Transverse colon (tissue), 4 donors: ENCODE data around the gene CREB5. TPM values are rescaled to one million over a fixed set of nuclear protein-coding genes. Genes with fewer than 3 reads are reported as not detected.

ENCODE experiments used
- DNase-seq: peaks from one replicate; pipeline ENCODE4 v3.0.0-alpha.2; 2019
- H3K27ac ChIP-seq, 4 donors: fragments of 200-600 bp; sonication (generic); 2 replicates each; pipeline ENCODE4 v1.5.1; 2016 to 2018; ENCODE audit warnings: inconsistent platforms in 4 of 4
- H3K27me3 ChIP-seq: fragments of 200-600 bp; sonication (generic); 2 replicates; pipeline ENCODE4 v1.5.1; 2017; ENCODE audit warnings: inconsistent platforms
- H3K36me3 ChIP-seq, 4 donors: fragments of 200-600 bp; sonication (generic); 2 replicates each; pipeline ENCODE4 v1.5.1; 2017 to 2019; ENCODE audit warnings: inconsistent platforms in 4 of 4
- H3K4me1 ChIP-seq, 4 donors: fragments of 200-600 bp; sonication (generic); 2 replicates each; pipeline ENCODE4 v1.5.1; 2017 to 2020; ENCODE audit warnings: inconsistent platforms in 4 of 4
- H3K4me3 ChIP-seq, 4 donors: fragments of 200-600 bp; sonication (generic); 1 replicate in 1 of 4; 2 replicates in 3 of 4; pipeline versions ENCODE4 v1.5.1 to v1.6.1; 2017 to 2019; ENCODE audit warnings: inconsistent platforms in 4 of 4
- H3K9me3 ChIP-seq, 2 donors: fragments of 200-600 bp; sonication (generic); 2 replicates each; pipeline ENCODE4 v1.5.1; 2017 to 2019; ENCODE audit warnings: inconsistent platforms in 2 of 2
- EP300 ChIP-seq: sonication (generic); formaldehyde crosslinking; IDR thresholded peaks from one replicate; pipeline ENCODE4 v1.6.1; 2017; ENCODE audit warnings: antibody characterized with exemption, low read depth
- POLR2A ChIP-seq: fragments of 450-650 bp; IDR thresholded peaks from one replicate; pipeline ENCODE4 v1.6.1; 2016; ENCODE audit warnings: antibody characterized with exemption, mild to moderate bottlenecking, moderate library complexity
- POLR2AphosphoS5 ChIP-seq, 3 donors: sonication (generic); formaldehyde crosslinking; IDR thresholded peaks; one replicate each; pipeline ENCODE4 v1.6.1; 2016; ENCODE audit warnings: antibody characterized with exemption in 3 of 3
- WGBS, 2 donors: methylation state at CpG; one replicate each; pipeline ENCODE4 v1.1.5; 2018; ENCODE audit warnings: low coverage in 1 of 2; 5-methylcytosine and 5-hydroxymethylcytosine counted together
- in situ Hi-C, 4 donors: fragments of 200-750 bp; cut with MboI; loops; one replicate each; pipeline versions ENCODE4 v1.15.0 to v1.15.1; 2017; ENCODE audit warnings: low sequenced_read_pairs in 3 of 4, low pct_ligation_motif_present in 1 of 4, low pct_unique_long_range_greater_than_20kb in 1 of 4
- intact Hi-C: fragments of 100-400 bp; cut with DNase I; formaldehyde crosslinking; loops from one replicate; pipeline ENCODE4 v1.15.1; 2023; ENCODE audit warnings: low total_unique reads
- total RNA-seq, 4 donors: library from RNA; depleted of rRNA; stranded (reverse); fragments of >200 nt; gene quantifications; one replicate each; pipeline ENCODE4 v1.1.0, GENCODE V29; 2016
- TF ChIP-seq, protein P1 (sequence below), 5 experiments: fragments of 200-600 bp in 3 of 5; fragments of 450-650 bp in 2 of 5; sonication (generic) in 3 of 5; IDR thresholded peaks; 1 replicate in 2 of 5; 2 replicates in 3 of 5; pipeline ENCODE4 v1.5.1; 2016 to 2017; ENCODE audit warnings: antibody characterized with exemption in 5 of 5, inconsistent platforms in 3 of 5, mild to moderate bottlenecking in 2 of 5, moderate library complexity in 1 of 5

The CREB5 gene
- total RNA-seq, 4 donors from 2014 or later, result 3.0 to 12.2 (median 7.0) TPM

DNA sequence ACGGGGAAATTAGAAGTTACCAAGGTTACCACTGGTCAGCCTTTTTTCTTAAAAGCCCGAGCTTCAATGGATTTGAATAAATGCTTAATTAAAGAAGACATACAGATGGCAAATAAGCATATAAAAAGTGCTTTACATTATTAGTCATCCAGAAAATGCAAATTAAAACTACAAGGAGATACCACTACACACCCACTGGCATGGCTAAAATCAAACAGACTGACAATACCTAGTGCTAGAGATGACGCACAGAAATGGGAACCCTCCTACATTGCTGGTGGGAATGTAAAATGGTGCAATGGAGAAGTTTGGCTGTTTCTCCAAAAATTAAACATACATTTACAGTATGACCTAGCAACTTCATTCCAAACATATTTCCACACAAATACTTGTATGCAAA lies 38.3 kb upstream of the CREB5 start:
- intact Hi-C loops (no loop called here), in situ Hi-C loops (no loop called here)
- H3K36me3 ChIP-seq, result no peaks in the 10 kb centered on the region
- H3K27ac ChIP-seq, result no peak overlapping the region
- H3K27me3 ChIP-seq, result no peaks in the 10 kb centered on the region
- no peaks in the 10 kb centered on the region for H3K4me1 ChIP-seq
- H3K9me3 ChIP-seq, result no peaks in the 10 kb centered on the region
- no peak for DNase-seq
- TF ChIP-seq, protein P1, sequence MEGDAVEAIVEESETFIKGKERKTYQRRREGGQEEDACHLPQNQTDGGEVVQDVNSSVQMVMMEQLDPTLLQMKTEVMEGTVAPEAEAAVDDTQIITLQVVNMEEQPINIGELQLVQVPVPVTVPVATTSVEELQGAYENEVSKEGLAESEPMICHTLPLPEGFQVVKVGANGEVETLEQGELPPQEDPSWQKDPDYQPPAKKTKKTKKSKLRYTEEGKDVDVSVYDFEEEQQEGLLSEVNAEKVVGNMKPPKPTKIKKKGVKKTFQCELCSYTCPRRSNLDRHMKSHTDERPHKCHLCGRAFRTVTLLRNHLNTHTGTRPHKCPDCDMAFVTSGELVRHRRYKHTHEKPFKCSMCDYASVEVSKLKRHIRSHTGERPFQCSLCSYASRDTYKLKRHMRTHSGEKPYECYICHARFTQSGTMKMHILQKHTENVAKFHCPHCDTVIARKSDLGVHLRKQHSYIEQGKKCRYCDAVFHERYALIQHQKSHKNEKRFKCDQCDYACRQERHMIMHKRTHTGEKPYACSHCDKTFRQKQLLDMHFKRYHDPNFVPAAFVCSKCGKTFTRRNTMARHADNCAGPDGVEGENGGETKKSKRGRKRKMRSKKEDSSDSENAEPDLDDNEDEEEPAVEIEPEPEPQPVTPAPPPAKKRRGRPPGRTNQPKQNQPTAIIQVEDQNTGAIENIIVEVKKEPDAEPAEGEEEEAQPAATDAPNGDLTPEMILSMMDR (IDR thresholded peaks at IDR 0.05), result no peak
- no peak for TF ChIP-seq EP300
- 78 to 85% methylated on average over 3 of the region's 3 CpGs for WGBS, 2 donors
- no peak overlapping the region for H3K4me3 ChIP-seq

DNA sequence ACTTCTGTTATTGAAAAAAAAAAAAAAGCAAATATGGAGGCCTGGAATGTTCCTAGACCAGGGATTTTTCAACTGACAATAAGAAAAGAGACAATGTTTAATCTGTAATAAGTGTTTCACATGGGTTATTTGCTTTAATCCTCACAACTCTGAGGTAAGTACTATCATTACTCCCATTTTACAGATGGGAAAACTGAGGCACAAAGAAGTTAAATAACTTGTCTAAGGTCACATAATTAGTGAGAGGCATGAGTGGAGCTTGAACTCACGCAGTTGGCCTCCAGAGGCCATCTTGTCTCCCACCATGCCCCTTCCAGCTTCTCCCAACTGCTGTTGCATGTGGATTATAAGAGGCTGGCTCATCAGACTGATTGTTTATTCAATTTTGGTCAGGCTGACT lies 36.6 kb upstream of the CREB5 start:
- no peak for TF ChIP-seq POLR2A
- TF ChIP-seq, protein P1 (IDR thresholded peaks at IDR 0.05), result no peak
- TF ChIP-seq EP300, result no peak
- TF ChIP-seq POLR2AphosphoS5 (IDR thresholded peaks at IDR 0.05), result no peak

DNA sequence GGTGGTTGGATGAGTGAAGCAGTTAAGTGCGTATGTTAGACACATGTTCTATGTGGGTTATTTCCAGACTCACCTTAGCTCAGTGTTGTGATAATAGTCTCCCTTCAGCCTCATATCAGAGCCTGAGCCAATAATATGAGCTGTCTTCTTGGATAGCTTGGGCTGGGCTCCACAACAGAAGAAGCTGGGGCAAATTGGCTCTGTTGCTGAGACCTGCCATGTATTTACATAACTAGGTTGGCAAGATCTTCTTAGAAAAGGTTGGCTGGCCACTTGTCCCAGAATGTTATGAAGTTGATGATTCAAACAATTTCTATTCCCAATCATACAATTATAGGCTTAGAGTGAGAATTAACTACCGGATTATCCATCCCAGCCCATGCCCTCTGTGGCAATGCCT lies 35.7 kb upstream of the CREB5 start:
- 78 to 100% methylated on average over 2 of the region's 2 CpGs for WGBS, 2 donors
- DNase-seq, result no peak
- in situ Hi-C loops, result loop anchor here in 1 of 4 donors (25.0 kb wide), 1 partner anchor 236 kb away; no protein-coding TSS in a partner anchor
- Histone ChIP-seq H3K4me1 (no peaks in the 10 kb centered on the region), H3K27ac (no peak overlapping the region), H3K27me3 (no peaks in the 10 kb centered on the region), H3K9me3 (no peaks in the 10 kb centered on the region), H3K4me3 (no peak overlapping the region), H3K36me3 (no peaks in the 10 kb centered on the region)
- intact Hi-C loops, result no loop called here
- TF ChIP-seq EP300 (no peak), POLR2A (no peak), POLR2AphosphoS5 (IDR thresholded peaks at IDR 0.05) (no peak)
- TF ChIP-seq, protein P1 (IDR thresholded peaks at IDR 0.05), result no peak

More for the DNA sequence above, 36.6 kb upstream of the CREB5 start:
- intact Hi-C loops, result no loop called here
- no peak for DNase-seq
- in situ Hi-C loops, result loop anchor here in 1 of 4 donors (25.0 kb wide), 1 partner anchor 237 kb away; no protein-coding TSS in a partner anchor
- Histone ChIP-seq H3K27ac (no peak overlapping the region), H3K9me3 (no peaks in the 10 kb centered on the region), H3K4me3 (no peak overlapping the region), H3K4me1 (no peaks in the 10 kb centered on the region), H3K36me3 (no peaks in the 10 kb centered on the region), H3K27me3 (no peaks in the 10 kb centered on the region)
- 69% methylated on average over 1 of the region's 1 CpG; no CpG with 5 or more reads in 1 of the 2 donors for WGBS, 2 donors

DNA sequence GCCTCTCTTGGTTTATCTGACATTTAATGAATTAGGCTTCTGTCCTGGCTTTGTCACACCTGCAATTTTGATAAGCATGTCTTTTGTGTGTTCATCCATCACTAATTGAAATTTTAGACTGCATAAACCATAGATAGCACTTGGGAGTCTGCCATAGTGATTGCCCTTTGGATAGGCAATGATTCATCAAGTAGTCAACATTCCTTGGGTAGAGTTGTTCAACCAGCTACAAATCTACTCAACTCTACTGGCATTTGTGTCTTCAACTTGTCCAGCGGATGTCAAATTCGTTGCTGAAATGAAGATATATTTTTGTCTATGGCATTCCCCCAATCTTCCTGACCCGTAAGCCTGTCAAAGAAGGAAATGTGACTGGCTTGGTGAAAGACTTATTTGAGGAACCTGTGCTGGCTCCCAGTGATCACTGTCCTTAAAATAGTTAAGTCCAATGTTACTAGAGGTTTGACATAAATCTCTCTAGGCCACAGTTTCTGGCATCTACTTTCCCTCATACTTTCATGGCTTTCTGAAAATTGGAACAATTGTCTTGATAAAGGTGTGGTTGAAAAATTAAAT lies 33.7 kb upstream of the CREB5 start:
- intact Hi-C loops, result no loop called here
- in situ Hi-C loops, result loop anchor here in 1 of 4 donors (25.0 kb wide), 1 partner anchor 234 kb away; no protein-coding TSS in a partner anchor
- WGBS, 2 donors, result 83% methylated on average over 3 of the region's 3 CpGs; no CpG with 5 or more reads in 1 of the 2 donors

More for the DNA sequence above, 33.7 kb upstream of the CREB5 start:
- TF ChIP-seq EP300, result no peak
- no peak for TF ChIP-seq POLR2A
- TF ChIP-seq POLR2AphosphoS5 (IDR thresholded peaks at IDR 0.05), result no peak
- TF ChIP-seq, protein P1 (IDR thresholded peaks at IDR 0.05), result no peak
- no peak for DNase-seq
- Histone ChIP-seq H3K4me1 (no peaks in the 10 kb centered on the region), H3K27me3 (no peaks in the 10 kb centered on the region), H3K27ac (no peak overlapping the region), H3K9me3 (no peaks in the 10 kb centered on the region), H3K36me3 (no peaks in the 10 kb centered on the region), H3K4me3 (no peak overlapping the region)
